Measurements from ENCODE around the gene SPATA3. TPM values are rescaled to one million over a fixed set of nuclear protein-coding genes. Genes with fewer than 3 reads are reported as not detected.

SPATA3 gene
- not detected in 5 replicates for total RNA-seq (2022; extraction: Qiagen RNA extraction)

GRCh38 chr2:230995821-230996220, at the start of gene SPATA3:
Gene SPATA3, plus strand, starts transcription at chr2:230996121. Its CDS starts 113 bp downstream, at chr2:230996234.

GRCh38 chr2:231037202-231037730, 41.3 kb downstream of the SPATA3 start, which contains the start of gene C2orf72:
Gene C2orf72, plus strand, starts transcription at chr2:231037523. Its CDS starts 43 bp downstream, at chr2:231037566.

GRCh38 chr2:231056453-231057416, 60.8 kb downstream of the SPATA3 start, which contains the start of gene PSMD1:
Gene PSMD1, plus strand, starts transcription at chr2:231056867. Its CDS starts 159 bp downstream, at chr2:231057026.

Other genes with a start within 250 kb of the SPATA3 start
- 62.8 to 84.2 TPM (median 81.7 TPM) in 5 replicates for gene ITM2C, start 131.2 kb upstream of the SPATA3 start, total RNA-seq (2022; extraction: Qiagen RNA extraction)
- not detected in 5 replicates for gene GPR55, start 70.9 kb upstream of the SPATA3 start, total RNA-seq (2022; extraction: Qiagen RNA extraction)
- 5.5 to 8.2 TPM (median 6.4 TPM) in 5 replicates for gene C2orf72, start 41.4 kb downstream of the SPATA3 start, total RNA-seq (2022; extraction: Qiagen RNA extraction)
- gene PSMD1, start 60.7 kb downstream of the SPATA3 start, total RNA-seq (2022; extraction: Qiagen RNA extraction): 107 to 118 TPM (median 111 TPM) in 5 replicates
- gene HTR2B, start 128.9 kb downstream of the SPATA3 start, total RNA-seq (2022; extraction: Qiagen RNA extraction): 0.05 to 0.09 TPM (median 0.08 TPM) in 5 replicates
- gene ARMC9, start 202.5 kb downstream of the SPATA3 start, total RNA-seq (2022; extraction: Qiagen RNA extraction): 13.0 to 19.4 TPM (median 16.6 TPM) in 5 replicates